ENCODE data around the gene CD276.
"Not testable (repeated sequence)": the region's sequence is repeated elsewhere in the genome, so short reads cannot be mapped to it uniquely, and the experiment has no call there.

CD276 gene

DNA sequence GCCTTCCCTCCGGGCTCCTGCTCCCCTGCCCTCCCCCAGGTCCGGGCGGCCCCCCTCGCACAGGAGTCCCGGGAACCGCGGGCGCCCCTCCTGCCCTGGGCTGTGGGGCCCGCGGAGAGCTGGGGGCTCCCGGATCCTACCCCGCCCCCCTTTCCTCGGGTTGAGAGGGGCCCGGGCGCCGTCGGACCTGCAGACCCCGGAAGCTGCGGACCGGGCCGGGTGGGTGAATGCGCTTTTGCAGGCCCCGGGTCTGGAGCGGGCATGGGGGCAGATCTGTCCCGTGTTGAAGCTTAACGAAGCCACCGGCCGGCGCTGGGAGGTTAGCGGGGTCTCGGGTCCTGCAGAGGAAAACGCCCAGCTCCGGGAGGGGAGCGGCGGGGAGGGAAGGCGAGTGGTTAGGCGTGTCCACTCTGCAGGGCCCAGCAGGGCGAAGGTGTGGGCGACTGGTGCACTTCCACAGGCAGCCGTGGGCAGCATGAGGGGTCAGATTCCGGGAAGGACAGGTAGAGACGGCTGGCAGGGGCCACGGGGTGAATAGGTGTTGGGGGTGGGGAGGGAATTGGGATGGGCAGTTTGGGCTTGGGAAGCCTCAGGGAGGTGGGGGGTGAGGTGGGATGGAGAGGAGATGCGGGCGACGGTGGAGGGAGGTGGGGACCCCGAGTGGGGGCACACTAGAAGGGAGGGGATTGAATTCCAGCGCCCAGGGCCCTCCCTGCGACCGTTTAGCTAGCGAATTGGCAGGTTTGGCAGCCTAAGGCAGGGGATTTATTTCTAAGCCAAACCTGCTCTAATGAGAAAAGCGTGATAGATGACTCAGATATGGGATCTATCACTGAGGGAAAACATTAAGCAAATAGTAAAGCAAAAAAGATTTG, 635 bp downstream of the CD276 start:
- no peak for DNase-seq (ENCODE audit: low spot score)

DNA sequence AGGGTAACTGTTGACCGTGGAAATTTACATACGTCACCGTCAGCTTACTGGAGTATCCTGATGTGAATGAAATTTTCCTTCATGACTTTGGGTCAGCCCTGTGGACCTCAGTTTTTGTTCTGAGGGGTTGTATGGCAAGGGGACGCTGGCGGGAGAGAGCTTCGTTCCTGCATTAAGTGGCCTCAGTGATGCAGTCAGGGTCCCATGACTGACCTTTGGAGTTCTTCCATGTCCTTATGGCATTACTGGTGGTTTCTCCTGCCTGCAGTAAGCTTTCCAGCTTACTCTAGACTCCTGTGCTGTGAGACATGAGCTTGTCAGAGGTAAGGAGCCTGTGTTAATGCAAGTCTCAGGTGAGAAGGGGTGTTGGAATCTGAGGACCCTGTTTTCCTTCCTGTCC, 1.8 kb downstream of the CD276 start:
- no peak for DNase-seq (ENCODE audit: low spot score)

DNA sequence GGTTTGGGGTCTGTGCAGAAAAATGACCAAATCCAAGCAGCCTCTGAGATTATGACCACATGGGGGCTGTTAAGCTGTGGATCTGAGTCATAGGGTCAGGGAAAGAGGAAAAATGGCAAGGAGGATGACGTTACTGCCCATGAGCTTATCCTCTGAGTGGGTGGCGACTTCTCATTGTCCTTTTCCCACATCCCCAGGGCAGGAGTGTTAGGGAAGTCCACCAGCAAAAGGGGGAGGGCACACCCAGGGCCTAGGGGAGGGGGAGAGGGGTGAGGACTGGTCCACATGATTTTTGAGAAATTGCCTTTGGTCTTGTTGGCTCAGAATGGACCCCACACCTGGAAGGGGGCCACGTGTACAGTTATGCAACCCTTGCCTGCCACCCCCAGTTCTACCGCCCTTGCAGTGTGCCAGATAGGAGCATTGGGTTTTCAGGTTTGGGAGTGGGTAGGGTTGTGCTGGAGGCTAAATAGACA, 2.6 kb downstream of the CD276 start:
- DNase-seq (ENCODE audit: low spot score) = no peak

DNA sequence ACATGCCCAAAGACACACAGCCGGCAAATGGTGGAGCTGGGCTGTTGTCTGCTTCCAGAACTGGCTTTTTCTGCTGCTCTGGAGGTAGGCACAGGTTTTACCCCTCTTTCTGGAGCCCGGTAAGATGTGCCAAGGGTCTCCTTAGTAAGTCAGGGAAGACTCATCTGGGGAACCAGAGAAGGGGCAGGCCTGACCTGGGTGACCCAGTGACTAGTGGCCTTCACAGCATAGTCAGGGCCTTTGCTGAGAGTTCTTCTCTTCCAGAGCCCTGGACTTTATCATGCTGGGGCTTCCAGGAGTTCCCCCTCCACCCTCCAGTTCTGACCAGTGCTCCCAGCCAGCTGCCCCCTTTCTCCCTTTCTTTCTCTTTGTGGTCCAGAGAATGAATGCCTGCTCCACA, 3.2 kb downstream of the CD276 start:
- DNase-seq (ENCODE audit: low spot score) = no peak

DNA sequence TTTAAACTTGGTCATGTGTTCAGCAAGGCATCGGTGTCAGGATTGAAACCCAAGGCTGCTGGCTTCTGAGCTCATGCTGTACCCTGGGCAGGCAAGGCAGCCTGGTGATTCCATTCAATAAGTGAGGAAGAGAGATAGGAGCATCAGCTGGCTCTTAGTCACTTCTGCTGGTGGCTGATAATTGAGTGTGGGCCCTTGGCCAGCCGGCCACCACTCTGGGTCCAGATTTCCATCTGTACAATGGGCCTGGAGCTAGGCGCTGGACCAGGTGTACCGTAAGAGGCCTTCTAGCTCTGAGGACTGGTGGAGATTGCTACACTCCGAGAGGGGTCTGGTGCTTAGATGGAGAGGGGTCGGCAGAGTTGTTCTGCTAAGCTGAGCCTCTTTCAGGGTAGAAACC, 4.3 kb downstream of the CD276 start:
- no peak for DNase-seq (ENCODE audit: low spot score)

DNA sequence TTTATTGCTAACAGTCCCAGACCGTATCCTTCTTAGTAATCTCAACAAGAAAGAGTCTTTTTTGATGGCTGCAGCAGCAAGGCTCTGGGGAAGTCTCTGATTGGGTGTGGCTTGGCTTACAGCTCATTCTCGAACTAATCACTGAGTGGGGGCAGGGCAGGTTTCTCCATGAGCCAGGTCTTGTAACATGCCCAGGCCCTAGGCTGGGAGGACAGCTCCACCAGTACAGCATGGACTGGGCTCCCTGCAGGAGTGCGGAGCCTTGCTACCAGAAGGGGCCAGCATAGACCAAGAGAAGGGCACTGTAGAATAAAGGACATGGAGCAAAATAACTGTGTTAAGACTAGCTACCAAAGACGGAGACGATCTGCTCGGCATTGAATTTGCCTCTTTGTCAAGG, 7.2 kb downstream of the CD276 start:
- no peak for DNase-seq (ENCODE audit: low spot score)

DNA sequence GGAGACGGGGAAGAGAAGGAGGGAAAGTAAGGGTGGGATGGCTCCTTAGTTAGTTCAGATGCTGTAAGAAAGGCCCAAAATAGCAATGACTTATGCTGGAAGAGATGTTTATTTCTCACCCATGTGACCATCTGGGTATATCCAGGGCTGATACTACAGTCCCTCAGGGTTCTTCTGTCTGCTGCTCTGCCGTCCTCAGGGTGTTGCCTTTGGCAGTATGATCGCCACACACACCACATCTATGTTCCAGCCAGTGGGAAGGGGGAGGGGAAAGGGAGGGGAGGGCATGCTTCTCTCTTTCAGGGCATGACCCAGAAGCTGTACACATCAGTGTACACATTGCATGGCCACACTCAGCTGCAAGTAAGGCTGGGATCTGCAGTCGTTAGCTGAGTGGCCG, 10.2 kb downstream of the CD276 start:
- no peak for DNase-seq (ENCODE audit: low spot score)

DNA sequence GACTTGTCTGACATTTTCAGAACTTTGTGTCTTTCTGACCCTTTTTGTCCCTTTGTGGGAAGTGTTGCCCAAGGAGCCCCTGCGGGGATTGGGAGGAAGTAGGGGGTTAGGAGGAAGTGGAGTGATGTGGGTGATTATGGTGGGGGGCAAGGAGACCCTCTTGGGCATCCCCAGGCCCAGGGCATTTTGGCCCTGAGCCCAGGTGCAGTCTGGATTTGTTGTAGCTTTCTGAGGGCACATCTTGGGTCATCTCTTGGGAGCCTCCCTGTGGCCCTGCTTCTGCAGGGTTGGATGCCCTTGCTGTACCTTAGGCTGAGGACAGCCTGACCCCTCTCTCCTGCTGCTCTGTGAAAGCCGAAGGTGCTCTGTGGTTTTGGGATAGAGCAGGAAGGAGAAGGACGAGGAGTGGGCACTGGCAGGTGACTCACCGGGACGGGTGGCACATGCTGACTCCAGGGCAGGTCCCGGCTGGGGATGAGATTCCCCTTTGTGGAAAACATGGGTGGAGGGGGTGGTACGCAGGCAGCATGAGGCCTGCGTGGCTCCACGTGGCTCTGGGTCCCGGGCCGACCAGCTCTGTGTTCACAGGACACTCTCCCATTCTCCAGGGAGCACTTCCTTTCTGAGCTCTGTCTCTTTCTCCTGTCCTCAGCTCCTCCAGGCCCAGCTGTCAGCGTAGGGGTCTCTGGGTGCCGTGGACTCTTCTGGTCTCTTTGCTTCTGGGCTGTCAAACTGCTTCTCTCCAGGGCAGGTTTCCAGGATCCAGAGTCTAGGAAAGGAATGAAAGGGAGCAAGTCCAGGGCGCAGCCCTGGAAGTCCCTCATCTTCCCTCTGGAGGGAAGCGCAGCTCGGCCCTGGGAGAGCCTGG, 11.8 kb downstream of the CD276 start:
- no peak for DNase-seq (ENCODE audit: low spot score)

DNA sequence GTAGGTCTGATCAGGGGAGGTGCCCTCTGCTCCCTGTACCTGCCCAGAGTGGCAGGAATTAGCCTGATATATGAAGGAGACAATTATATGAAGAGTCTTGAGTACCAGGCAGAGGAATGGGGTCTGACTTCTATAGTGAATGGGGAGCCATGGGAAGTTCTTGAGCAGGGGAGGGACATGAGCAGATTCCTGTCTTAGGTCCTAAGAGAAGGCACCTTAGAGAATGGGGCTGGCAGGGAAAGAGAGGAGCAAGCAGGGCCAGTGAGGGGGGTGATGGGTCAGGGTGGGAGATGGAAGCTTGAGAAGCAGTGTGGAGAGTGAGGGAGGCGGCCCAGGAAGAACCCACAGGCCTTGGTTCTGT, 12.4 kb downstream of the CD276 start:
- DNase-seq (ENCODE audit: low spot score) = no peak

DNA sequence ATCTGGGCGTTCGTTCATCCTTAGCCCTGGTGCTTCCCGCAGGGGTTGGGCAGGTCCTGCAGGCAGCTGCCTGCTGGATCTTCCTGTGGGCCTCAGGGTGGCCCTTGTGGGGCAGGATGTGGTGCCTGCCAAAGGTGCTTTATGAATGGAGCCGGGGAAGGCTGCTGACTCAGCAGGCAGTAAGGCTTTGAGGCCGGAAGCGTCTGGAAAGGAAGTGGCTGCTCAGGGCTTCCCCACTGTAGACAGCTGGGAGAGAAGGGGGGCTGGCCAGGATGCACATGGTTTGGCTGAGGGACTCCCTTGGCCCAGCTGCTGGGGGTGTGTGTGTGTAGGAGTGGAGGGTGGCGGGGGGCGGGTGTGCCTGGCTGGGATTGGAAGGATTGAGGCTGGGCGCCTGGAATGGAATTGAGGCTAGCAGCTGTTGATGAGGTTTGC, 12.9 kb downstream of the CD276 start:
- DNase-seq (ENCODE audit: low spot score) = peak; percentile 74

DNA sequence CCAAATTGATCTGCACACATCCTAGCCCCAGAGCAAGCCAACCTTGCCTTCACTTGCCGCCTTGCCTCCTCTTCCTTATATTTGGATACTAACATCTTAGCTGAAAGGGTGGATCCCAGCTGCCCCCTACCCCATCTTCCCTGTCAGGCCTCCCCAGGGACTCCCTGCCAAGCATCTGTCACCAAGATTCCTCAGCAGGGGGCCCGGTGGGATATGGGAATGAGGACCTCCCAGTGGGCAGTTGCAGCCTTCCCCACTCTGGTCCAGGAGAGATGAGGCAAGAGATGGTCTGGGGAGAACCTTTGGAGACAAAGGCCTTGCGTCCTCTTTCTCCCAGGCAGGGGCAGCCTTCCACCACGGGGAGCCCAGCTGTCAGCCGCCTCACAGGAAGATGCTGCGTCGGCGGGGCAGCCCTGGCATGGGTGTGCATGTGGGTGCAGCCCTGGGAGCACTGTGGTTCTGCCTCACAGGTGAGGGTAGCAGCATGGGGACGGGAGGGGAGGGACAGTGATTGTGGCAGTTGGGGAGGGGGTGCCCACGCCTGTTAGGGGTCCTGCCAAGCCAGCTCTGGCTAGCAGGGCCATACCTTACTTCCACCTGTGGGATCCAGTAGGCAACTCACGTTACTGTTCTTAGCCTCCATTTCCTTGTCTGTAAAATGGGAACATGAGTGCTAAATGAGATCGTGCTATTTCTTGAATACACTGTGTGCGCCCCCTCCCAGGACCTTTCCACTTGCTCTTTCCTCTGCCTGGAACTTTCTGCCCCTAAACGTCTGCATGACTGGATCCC, 15.3 kb downstream of the CD276 start:
- no peak for DNase-seq (ENCODE audit: low spot score)

DNA sequence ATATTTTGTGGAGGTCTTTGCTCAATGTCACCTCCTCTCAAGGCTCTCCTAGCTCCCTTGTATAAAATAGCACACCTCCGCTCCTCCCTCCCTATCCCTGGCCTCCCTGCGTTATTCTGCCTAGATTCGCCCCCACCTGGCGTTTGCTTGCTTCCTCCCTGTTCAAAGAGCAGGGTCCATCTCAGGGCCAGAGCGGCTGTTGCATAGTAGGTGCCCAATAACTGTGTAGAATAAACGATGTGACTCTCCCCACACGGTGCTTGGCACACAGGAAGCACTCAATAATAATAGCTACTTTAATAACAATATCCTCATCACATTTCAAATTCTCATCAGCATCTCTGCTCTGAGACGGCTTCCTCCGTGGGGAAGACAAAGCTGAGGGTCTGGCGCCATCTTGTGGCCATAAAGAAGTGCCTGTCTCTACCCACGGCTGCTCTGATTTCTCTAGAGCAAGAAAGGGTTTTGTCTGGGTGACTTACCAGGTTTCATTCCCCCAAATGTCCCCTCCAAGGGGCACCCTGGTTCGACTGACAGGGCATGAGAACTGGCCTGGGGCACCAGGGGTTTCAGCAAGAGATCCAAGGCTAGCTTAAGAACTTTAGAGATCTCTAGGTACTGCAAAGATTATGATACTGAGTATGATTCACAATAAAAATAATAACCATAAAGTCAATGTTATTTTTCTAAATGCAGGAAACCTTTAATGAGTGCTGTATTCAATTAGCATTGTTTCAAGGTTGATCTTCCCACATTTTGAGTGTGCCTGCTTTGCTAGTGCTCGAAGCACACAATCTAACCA, 16.1 kb downstream of the CD276 start:
- DNase-seq (ENCODE audit: low spot score) = peak; percentile 80

DNA sequence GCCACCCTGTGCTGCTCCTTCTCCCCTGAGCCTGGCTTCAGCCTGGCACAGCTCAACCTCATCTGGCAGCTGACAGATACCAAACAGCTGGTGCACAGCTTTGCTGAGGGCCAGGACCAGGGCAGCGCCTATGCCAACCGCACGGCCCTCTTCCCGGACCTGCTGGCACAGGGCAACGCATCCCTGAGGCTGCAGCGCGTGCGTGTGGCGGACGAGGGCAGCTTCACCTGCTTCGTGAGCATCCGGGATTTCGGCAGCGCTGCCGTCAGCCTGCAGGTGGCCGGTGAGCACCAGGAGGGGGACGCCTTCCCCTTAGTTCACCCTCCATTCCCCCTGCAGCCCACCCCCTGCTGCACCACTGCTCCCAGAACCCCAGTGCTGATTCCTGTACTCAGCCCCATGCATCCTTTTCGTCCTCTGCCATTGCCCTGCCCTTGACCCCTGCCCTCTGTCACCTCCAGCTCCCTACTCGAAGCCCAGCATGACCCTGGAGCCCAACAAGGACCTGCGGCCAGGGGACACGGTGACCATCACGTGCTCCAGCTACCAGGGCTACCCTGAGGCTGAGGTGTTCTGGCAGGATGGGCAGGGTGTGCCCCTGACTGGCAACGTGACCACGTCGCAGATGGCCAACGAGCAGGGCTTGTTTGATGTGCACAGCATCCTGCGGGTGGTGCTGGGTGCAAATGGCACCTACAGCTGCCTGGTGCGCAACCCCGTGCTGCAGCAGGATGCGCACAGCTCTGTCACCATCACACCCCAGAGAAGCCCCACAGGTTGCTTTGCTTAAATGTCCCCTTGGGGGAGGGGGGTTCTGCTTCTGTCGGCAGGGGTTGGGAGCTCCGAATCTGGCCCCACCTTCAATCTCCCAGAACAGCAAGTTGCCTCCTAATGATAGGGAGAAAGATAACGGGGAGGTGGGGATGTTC, 18.4 kb downstream of the CD276 start:
- not testable (repeated sequence) for DNase-seq (ENCODE audit: low spot score)

DNA sequence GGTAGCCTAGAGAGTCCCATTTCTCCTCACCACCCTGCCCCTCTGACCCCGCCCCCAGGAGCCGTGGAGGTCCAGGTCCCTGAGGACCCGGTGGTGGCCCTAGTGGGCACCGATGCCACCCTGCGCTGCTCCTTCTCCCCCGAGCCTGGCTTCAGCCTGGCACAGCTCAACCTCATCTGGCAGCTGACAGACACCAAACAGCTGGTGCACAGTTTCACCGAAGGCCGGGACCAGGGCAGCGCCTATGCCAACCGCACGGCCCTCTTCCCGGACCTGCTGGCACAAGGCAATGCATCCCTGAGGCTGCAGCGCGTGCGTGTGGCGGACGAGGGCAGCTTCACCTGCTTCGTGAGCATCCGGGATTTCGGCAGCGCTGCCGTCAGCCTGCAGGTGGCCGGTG, 19.4 kb downstream of the CD276 start:
- not testable (repeated sequence) for DNase-seq (ENCODE audit: low spot score)

DNA sequence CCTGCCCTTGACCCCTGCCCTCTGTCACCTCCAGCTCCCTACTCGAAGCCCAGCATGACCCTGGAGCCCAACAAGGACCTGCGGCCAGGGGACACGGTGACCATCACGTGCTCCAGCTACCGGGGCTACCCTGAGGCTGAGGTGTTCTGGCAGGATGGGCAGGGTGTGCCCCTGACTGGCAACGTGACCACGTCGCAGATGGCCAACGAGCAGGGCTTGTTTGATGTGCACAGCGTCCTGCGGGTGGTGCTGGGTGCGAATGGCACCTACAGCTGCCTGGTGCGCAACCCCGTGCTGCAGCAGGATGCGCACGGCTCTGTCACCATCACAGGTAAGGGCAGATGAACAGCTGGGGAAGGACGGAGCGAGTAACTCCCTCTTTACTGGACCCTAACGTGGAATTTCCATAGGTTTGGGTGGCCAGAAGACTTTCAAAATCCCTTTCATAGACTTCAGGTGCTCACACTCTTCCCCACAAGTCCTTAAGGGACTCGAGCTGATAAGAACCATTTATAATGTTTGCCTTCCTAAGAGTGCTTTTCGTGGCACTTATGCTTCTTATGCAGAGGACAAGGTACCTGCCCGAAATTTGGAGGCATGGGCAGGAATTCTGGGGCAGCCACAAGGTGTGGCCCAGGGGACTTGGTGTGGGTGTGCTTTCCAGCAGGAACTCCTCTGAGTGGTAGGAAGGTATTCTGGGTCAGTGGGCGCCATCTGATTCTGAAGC, 20.1 kb downstream of the CD276 start:
- DNase-seq (ENCODE audit: low spot score) = not testable (repeated sequence)

DNA sequence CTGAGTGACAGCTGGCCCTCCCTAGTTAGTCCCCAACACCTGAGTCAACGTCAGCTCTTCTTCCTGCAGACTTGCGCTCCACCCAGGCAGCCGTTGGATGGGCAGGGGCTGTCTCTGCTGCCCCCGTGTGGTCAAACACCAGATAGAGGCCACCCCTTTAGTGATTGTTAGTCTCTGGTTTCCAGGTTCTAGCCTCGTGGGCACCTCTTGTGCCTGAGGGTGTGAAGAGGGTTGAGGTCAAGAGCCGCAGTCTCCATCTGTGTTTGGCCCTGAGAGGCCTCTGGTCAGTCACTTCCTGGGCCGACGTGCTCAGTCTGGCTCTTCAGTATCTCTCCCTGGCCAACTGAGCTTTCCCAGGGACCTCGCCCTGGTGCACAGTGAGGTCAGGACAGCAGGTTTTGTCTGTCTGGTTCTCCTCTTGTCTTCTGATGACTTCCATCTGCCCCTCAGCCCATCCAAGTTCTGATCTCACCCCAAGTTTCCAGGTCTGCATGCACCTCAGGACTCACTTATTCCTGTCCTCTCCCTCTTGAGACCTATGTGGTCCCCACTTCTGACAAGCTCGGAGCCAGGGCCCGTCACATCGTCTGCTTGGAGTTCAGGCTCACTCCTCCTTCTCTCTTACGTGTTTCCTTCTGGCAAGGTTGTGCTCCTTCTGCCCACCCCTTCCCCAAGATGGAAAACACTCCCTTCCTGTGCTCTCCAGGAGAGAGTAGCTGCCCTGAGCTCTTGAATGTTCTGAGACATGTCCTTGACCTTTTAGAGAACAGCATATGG, 20.9 kb downstream of the CD276 start:
- DNase-seq (ENCODE audit: low spot score) = no peak

DNA sequence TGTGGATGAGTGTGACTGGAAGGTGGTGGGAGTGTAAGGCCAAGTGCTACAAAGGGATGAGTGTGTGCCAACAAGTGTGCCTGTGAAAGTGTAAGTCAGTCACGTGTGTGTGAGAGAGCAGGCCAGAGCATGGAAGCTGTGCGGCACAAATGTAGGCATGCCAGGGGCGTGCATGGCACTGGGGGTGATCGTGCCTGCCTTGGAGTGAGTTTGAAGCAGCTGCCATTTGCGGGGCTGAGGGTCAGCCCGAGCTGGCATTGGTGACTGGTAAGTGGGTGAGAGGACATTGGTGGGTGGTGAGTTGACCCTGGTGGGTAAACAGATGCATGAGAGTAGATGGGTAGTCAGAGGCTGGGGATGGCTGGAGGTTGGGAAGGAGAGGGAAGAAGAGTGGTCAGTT, 24.5 kb downstream of the CD276 start:
- no peak for DNase-seq (ENCODE audit: low spot score)

DNA sequence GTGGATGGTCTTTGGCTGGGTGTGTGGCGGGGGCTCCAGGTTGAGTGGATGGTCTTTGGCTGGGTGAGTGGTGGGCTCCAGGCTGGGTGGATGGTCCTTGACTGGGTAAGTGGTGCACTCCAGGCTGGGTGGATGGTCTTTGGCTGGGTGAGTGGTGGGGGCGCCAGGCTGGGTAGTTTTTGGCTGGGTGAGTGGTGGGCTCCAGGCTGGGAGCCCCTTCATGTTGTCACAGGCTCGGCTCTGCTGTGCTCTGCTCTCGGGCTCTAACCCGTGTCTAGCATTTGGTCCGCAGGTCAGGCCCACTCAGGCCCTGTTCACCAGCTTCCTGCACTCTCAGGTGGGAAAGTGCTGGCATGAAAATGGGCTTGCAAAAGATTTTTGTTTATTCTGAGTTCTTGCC, 25.1 kb downstream of the CD276 start:
- DNase-seq (ENCODE audit: low spot score) = no peak

DNA sequence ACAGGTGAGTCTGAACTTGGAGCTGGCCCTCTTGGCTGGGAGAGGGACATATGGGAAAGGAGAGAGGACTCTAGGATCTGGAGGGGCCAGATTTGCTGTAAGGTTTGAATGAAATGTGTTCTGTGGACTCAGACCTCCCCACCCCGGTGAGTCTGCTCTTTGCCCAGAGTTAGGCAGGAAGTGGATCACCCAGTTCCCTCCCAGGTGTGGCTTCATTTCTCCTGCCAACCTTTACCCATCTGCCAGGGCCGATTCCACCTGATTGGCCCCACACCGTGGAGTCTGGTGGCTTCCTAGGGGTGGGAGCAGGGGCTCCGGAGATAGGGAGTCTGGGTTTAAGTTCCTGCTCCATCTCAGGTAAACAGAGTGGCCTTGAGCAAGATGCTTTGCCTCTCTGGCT, 25.5 kb downstream of the CD276 start:
- DNase-seq (ENCODE audit: low spot score) = no peak
